ENCODE results near the gene BRINP2.

Gene BRINP2

DNA sequence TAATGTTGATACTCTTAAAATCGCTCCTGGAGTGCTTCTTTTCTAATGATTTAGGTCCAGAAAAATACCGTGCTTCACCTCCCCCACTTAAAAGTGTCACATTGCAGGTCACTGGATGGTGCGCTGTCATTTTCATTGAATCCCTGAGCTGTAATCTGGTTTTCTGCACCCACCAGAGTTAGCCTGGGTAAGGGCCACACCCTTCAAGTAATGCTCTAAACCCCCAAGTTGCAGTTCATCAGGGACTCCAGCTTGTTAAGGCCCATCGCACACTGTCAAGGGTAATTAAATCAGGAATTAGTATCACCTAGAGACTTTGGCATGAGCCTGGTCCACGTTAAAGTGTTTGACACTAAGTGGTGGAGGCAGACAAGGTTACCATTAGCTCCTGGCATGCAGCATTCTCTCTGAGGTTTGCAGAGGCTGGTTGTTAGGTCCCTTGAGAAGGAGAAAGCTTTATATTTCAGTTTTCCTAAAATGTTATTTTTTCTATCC, 40.3 kb upstream of the BRINP2 start:
- TF ChIP-seq, protein P1, sequence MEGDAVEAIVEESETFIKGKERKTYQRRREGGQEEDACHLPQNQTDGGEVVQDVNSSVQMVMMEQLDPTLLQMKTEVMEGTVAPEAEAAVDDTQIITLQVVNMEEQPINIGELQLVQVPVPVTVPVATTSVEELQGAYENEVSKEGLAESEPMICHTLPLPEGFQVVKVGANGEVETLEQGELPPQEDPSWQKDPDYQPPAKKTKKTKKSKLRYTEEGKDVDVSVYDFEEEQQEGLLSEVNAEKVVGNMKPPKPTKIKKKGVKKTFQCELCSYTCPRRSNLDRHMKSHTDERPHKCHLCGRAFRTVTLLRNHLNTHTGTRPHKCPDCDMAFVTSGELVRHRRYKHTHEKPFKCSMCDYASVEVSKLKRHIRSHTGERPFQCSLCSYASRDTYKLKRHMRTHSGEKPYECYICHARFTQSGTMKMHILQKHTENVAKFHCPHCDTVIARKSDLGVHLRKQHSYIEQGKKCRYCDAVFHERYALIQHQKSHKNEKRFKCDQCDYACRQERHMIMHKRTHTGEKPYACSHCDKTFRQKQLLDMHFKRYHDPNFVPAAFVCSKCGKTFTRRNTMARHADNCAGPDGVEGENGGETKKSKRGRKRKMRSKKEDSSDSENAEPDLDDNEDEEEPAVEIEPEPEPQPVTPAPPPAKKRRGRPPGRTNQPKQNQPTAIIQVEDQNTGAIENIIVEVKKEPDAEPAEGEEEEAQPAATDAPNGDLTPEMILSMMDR (conservative IDR thresholded peaks at IDR 0.05; ENCODE audit: low read depth), result no peak
- no peak overlapping the region for H3K27ac ChIP-seq
- CTCF ChIA-PET, result no interaction called here
- DNase-seq (ENCODE audit: low spot score), result no peak
- POLR2A ChIA-PET (ENCODE audit: low non-redundant PET), result no interaction called here

DNA sequence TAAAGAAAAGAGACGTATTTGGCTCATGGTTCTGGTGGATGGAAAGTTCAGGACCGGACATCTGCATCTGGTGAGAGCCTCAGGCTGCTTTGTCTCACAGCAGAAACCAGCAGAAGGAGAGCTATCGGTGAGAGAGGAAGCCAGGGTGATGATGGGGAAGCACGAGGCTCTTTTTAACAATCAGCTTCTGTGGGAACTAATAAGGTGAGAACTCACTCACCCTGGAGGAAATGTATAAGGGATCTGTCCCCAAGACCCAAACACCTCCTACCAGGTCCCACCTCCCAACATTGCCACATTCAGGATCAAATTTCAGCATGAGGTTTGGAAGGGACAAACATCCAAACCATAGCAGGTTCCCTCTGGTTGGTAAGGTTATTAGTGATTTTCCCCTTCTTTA, 39.0 kb upstream of the BRINP2 start:
- no peak for DNase-seq (ENCODE audit: low spot score)
- TF ChIP-seq, protein P1 (conservative IDR thresholded peaks at IDR 0.05; ENCODE audit: low read depth), result no peak
- CTCF ChIA-PET, result no interaction called here
- POLR2A ChIA-PET (ENCODE audit: low non-redundant PET), result no interaction called here
- H3K27ac ChIP-seq, result no peak overlapping the region

DNA sequence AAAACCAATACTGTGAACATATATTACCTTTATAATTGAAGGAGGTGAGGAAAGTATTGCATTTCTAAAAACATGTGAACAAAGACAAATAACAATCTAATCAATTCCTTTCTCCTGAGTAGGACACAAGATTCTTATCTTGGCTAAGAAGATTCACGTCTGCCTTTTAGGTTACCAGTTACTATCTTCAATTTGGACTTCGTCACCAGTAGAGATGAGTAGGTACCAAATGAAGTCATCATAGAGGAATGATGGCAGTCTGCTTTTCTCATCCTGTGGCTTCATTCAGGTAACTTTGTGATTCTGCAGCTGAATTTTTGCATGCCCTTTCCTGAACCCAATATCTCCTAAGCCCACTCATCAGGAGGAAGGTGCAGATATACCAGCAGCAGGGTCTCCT, 38.6 kb upstream of the BRINP2 start:
- TF ChIP-seq, protein P1 (conservative IDR thresholded peaks at IDR 0.05; ENCODE audit: low read depth), result no peak
- H3K27ac ChIP-seq, result no peak overlapping the region
- CTCF ChIA-PET, result interaction anchor here (0.7 kb wide), 1 partner anchor 118 kb away, joined by 3 read pairs; no protein-coding TSS in a partner anchor
- POLR2A ChIA-PET (ENCODE audit: low non-redundant PET), result no interaction called here
- no peak for DNase-seq (ENCODE audit: low spot score)

DNA sequence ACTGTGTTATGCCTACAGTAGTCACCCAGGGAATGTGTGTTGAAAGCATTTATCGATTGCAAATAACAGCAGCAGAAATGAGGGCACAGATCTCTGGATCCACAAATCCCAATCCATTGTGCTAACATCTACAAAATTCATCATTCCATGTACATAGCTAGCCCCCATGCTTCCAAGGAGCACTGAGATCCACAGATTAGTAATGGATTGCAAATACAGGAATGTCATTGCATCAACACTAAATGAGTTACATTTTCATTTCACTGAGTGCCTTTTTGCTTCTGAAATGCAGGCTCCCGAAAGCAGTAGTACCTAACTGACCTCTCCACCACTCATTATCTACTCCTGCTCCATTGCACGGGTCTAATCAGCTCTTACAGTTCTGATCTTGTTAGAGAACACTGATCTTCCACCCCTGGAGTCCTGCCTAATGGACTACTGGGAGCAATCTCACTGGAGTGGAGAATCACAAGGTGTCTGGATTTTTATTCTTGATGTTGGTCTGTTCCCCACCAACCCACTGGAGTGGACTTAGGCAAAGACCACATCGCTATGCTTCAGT, 36.7 kb upstream of the BRINP2 start:
- no peak for DNase-seq (ENCODE audit: low spot score)
- TF ChIP-seq, protein P1 (conservative IDR thresholded peaks at IDR 0.05; ENCODE audit: low read depth), result no peak
- POLR2A ChIA-PET (ENCODE audit: low non-redundant PET), result no interaction called here
- CTCF ChIA-PET, result interaction anchor here (0.6 kb wide), 1 partner anchor 211 kb away, joined by 3 read pairs; no protein-coding TSS in a partner anchor
- no peak overlapping the region for H3K27ac ChIP-seq

DNA sequence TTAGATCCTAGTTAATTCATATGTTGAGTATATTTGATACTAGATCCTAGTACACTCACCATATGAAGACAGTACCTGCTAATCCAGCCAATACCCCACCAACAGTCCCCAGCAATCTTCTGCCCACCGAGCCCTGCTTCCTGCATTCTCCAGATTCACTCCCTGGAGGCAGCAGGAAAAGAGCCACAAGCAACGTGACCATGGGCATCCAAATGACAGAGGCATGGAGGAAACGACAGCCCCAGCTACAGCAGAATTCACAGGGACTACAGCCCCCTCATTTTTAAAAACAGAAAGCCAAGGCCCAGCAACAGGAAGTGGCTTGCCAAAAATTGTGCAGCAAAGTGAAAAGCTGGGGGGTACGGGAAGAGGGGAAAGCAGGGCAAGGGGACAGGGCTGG, 35.5 kb upstream of the BRINP2 start:
- TF ChIP-seq, protein P1 (conservative IDR thresholded peaks at IDR 0.05; ENCODE audit: low read depth), result no peak
- DNase-seq (ENCODE audit: low spot score), result no peak
- ChIA-PET CTCF (interaction anchor here (0.7 kb wide), 1 partner anchor 107 kb away, joined by 3 read pairs; no protein-coding TSS in a partner anchor), POLR2A (ENCODE audit: low non-redundant PET) (no interaction called here)
- no peak overlapping the region for H3K27ac ChIP-seq

DNA sequence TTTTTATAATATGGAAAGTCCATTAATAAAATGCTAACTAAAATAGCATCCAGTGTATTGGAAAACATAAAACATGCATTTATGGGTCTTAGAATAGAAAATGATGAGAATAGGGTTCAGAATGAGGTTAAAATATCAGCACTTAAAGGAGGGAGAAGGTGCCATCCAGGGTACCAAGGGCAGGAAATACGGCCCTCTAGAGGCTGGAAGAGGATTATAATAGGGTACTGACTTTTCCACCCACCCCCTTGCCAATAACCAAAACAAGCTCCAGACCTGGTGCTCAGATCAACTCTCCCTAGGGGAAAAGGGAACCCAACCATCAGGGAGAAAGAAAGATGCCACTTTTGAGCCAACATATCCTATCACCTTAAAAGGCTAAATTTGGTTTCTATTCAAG, 32.9 kb upstream of the BRINP2 start:
- ChIA-PET CTCF (interaction anchor here (0.7 to 1.1 kb wide), 2 partner anchors 8 to 27 kb away, joined by 3 to 4 read pairs; no protein-coding TSS in a partner anchor), POLR2A (ENCODE audit: low non-redundant PET) (no interaction called here)
- H3K27ac ChIP-seq, result no peak overlapping the region
- DNase-seq (ENCODE audit: low spot score), result no peak
- TF ChIP-seq, protein P1 (conservative IDR thresholded peaks at IDR 0.05; ENCODE audit: low read depth), result no peak
